ENCODE measurements around the gene PDS5B. TPM values are rescaled to one million over a fixed set of nuclear protein-coding genes. Genes with fewer than 3 reads are reported as not detected.

Gene PDS5B
- total and polyA plus RNA-seq, 4 donors, result 3.6 to 24.3 (median 12.9) TPM

DNA sequence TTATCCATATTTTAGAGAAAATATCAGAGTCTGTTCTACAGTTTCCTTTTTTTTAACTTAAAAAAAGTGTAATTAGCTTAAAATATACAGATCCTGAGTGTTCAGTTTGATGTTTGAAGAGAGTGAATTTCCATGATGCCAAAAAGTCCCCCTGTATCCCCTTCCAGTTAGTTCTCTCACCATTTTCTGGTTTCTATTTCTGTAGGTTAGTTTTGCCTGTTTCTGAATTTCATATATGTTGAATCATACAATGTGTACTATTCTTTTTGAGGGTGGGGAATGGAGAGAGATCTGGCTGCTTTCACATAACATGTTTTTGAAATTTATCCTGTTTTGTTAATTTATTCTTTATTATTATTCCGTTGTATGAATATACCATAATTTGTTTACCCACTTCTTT lies 95.9 kb downstream of the PDS5B start:
- Histone ChIP-seq H3K4me3 (ENCODE audit: low read depth in 1 of 3, low read length in 3 of 3) (no peak overlapping the region), H3K9me3 (ENCODE audit: control insufficient read depth in 4 of 4, low read length in 3 of 4) (no peaks in the 10 kb centered on the region), H3K27me3 (ENCODE audit: control insufficient read depth in 4 of 4, insufficient read depth in 4 of 4, low read length in 3 of 4) (no peaks in the 10 kb centered on the region), H3K27ac (ENCODE audit: low read depth in 1 of 2, low read length in 2 of 2) (no peak overlapping the region), H3K36me3 (ENCODE audit: control insufficient read depth in 4 of 4, insufficient read depth in 3 of 4, low read depth in 1 of 4, low read length in 3 of 4) (peaks cover 2 to 12% (median 6%) of the 10 kb centered on the region in 4 donors), H3K4me1 (ENCODE audit: control insufficient read depth in 4 of 4, insufficient read depth in 4 of 4, low read length in 3 of 4) (peaks cover 0 to 2% (median 0%) of the 10 kb centered on the region in 4 donors), H3K9ac (ENCODE audit: low read depth in 1 of 2, low read length in 2 of 2) (no peak overlapping the region)
- TF ChIP-seq, protein P1, sequence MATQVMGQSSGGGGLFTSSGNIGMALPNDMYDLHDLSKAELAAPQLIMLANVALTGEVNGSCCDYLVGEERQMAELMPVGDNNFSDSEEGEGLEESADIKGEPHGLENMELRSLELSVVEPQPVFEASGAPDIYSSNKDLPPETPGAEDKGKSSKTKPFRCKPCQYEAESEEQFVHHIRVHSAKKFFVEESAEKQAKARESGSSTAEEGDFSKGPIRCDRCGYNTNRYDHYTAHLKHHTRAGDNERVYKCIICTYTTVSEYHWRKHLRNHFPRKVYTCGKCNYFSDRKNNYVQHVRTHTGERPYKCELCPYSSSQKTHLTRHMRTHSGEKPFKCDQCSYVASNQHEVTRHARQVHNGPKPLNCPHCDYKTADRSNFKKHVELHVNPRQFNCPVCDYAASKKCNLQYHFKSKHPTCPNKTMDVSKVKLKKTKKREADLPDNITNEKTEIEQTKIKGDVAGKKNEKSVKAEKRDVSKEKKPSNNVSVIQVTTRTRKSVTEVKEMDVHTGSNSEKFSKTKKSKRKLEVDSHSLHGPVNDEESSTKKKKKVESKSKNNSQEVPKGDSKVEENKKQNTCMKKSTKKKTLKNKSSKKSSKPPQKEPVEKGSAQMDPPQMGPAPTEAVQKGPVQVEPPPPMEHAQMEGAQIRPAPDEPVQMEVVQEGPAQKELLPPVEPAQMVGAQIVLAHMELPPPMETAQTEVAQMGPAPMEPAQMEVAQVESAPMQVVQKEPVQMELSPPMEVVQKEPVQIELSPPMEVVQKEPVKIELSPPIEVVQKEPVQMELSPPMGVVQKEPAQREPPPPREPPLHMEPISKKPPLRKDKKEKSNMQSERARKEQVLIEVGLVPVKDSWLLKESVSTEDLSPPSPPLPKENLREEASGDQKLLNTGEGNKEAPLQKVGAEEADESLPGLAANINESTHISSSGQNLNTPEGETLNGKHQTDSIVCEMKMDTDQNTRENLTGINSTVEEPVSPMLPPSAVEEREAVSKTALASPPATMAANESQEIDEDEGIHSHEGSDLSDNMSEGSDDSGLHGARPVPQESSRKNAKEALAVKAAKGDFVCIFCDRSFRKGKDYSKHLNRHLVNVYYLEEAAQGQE (IDR thresholded peaks at IDR 0.05), result no peak
- TF ChIP-seq, protein P2, sequence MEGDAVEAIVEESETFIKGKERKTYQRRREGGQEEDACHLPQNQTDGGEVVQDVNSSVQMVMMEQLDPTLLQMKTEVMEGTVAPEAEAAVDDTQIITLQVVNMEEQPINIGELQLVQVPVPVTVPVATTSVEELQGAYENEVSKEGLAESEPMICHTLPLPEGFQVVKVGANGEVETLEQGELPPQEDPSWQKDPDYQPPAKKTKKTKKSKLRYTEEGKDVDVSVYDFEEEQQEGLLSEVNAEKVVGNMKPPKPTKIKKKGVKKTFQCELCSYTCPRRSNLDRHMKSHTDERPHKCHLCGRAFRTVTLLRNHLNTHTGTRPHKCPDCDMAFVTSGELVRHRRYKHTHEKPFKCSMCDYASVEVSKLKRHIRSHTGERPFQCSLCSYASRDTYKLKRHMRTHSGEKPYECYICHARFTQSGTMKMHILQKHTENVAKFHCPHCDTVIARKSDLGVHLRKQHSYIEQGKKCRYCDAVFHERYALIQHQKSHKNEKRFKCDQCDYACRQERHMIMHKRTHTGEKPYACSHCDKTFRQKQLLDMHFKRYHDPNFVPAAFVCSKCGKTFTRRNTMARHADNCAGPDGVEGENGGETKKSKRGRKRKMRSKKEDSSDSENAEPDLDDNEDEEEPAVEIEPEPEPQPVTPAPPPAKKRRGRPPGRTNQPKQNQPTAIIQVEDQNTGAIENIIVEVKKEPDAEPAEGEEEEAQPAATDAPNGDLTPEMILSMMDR (IDR thresholded peaks at IDR 0.05; ENCODE audit: low read depth, low read length, missing input control), result no peak
- TF ChIP-seq, protein P3, sequence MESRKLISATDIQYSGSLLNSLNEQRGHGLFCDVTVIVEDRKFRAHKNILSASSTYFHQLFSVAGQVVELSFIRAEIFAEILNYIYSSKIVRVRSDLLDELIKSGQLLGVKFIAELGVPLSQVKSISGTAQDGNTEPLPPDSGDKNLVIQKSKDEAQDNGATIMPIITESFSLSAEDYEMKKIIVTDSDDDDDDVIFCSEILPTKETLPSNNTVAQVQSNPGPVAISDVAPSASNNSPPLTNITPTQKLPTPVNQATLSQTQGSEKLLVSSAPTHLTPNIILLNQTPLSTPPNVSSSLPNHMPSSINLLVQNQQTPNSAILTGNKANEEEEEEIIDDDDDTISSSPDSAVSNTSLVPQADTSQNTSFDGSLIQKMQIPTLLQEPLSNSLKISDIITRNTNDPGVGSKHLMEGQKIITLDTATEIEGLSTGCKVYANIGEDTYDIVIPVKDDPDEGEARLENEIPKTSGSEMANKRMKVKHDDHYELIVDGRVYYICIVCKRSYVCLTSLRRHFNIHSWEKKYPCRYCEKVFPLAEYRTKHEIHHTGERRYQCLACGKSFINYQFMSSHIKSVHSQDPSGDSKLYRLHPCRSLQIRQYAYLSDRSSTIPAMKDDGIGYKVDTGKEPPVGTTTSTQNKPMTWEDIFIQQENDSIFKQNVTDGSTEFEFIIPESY (IDR thresholded peaks at IDR 0.05), result no peak
- 97% methylated on average over 1 of the region's 1 CpG for WGBS
- no peak for DNase-seq (ENCODE audit: low spot score)

GRCh38 chr13:32682740-32683139 lies 96.5 kb downstream of the PDS5B start:
- Histone ChIP-seq H3K9ac (ENCODE audit: low read depth in 1 of 2, low read length in 2 of 2) (no peak overlapping the region), H3K36me3 (ENCODE audit: control insufficient read depth in 4 of 4, insufficient read depth in 3 of 4, low read depth in 1 of 4, low read length in 3 of 4) (peaks cover 2 to 12% (median 6%) of the 10 kb centered on the region in 4 donors), H3K9me3 (ENCODE audit: control insufficient read depth in 4 of 4, low read length in 3 of 4) (no peaks in the 10 kb centered on the region), H3K4me3 (ENCODE audit: low read depth in 1 of 3, low read length in 3 of 3) (no peak overlapping the region), H3K4me1 (ENCODE audit: control insufficient read depth in 4 of 4, insufficient read depth in 4 of 4, low read length in 3 of 4) (peaks cover 0 to 2% (median 0%) of the 10 kb centered on the region in 4 donors), H3K27ac (ENCODE audit: low read depth in 1 of 2, low read length in 2 of 2) (no peak overlapping the region), H3K27me3 (ENCODE audit: control insufficient read depth in 4 of 4, insufficient read depth in 4 of 4, low read length in 3 of 4) (no peaks in the 10 kb centered on the region)
- TF ChIP-seq NR2F2 (IDR thresholded peaks at IDR 0.05) (no peak), EGR1 (IDR thresholded peaks at IDR 0.05; ENCODE audit: low read depth in 2 of 2) (no peak), HNF4G (IDR thresholded peaks at IDR 0.05) (no peak), SP1 (IDR thresholded peaks at IDR 0.05) (no peak), HNF4A (conservative IDR thresholded peaks at IDR 0.05) (no peak), YY1 (IDR thresholded peaks at IDR 0.05) (no peak), FOXA1 (IDR thresholded peaks at IDR 0.05) (no peak), GABPA (IDR thresholded peaks at IDR 0.05 in 1 of 2, conservative IDR thresholded peaks at IDR 0.05 in 1 of 2) (no peak), FOXA2 (IDR thresholded peaks at IDR 0.05) (no peak)
- TF ChIP-seq, protein P4, sequence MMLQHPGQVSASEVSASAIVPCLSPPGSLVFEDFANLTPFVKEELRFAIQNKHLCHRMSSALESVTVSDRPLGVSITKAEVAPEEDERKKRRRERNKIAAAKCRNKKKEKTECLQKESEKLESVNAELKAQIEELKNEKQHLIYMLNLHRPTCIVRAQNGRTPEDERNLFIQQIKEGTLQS (IDR thresholded peaks at IDR 0.05), result no peak
- TF ChIP-seq, protein P1 (IDR thresholded peaks at IDR 0.05), result no peak
- TF ChIP-seq, protein P2 (IDR thresholded peaks at IDR 0.05; ENCODE audit: low read depth, low read length, missing input control), result no peak
- 79% methylated on average over 6 of the region's 6 CpGs for whole genome bisulfite sequencing
- DNase-seq (ENCODE audit: low spot score), result no peak

Measured in liver (tissue), 9 donors.